G401 (cell line): ENCODE data around the gene WDR12. TPM values are rescaled to one million over a fixed set of nuclear protein-coding genes. Genes with fewer than 3 reads are reported as not detected.

ENCODE experiments used
- DNase-seq: peaks from one replicate; pipeline ENCODE4 v3.0.0-alpha.2; 2015; ENCODE audit warnings: low spot score
- in situ Hi-C: cut with HindIII; loops from 2 replicates; pipeline ENCODE4 v1.10.0; 2016; ENCODE audit warnings: low sequenced_read_pairs, mixed read lengths
- total RNA-seq: library from RNA; depleted of rRNA; stranded (reverse); fragments of >200 nt; shearing (Covaris generic); gene quantifications from 2 replicates; pipeline ENCODE4 v1.2.3, GENCODE V29; 2014; rRNA removed

The WDR12 gene
- total RNA-seq, 1 experiment from 2014 or later: 112 TPM

DNA sequence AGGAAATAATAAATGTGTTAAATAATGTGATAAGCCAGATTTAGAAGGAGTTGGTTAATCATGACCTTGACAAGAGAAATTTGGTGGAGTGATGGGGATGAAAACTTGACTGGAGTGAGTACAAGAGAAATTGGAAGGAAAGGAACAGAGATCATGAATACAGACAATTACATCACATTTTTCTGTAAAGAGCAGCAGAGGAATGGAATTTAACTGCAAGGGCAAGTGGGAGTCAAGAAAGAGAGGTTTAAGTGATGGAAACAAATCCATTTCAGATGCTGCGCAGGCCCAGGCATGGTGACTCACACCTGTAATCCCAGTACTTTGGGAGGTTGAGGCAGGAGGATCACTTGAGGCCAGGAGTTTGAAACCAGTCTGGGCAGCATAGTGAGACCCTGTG, 86.6 kb downstream of the WDR12 start:
- in situ Hi-C loops: no loop called here

More for the DNA sequence above, 86.6 kb downstream of the WDR12 start:
- no peak for DNase-seq

Other genes starting within 250 kb of the WDR12 start
- 9.2 and 15.5 TPM in 2 replicates for gene ICA1L, start 39.9 kb downstream of the WDR12 start, total RNA-seq
- 4.4 and 18.7 TPM in 2 replicates for gene CARF, start 602 bp upstream of the WDR12 start, total RNA-seq
- 7.8 and 8.0 TPM in 2 replicates for gene NBEAL1, start 103.2 kb upstream of the WDR12 start, total RNA-seq